Lower leg skin (tissue), 4 donors: ENCODE data around the gene WBP2. TPM values are rescaled to one million over a fixed set of nuclear protein-coding genes. Genes with fewer than 3 reads are reported as not detected.

Source experiments
- DNase-seq, 2 donors: peaks; one replicate each; pipeline ENCODE4 v3.0.0-alpha.2; 2019; ENCODE audit warnings: low spot score in 2 of 2
- H3K4me3 ChIP-seq: fragments of 200-600 bp; sonication (generic); 2 replicates; pipeline ENCODE4 v1.5.1; 2017; ENCODE audit warnings: mild to moderate bottlenecking, low read depth; ENCODE audit not compliant: poor library complexity, severe bottlenecking
- CTCF ChIP-seq, 3 donors: fragments of 450-650 bp; IDR thresholded peaks; one replicate each; pipeline ENCODE4 v1.5.1; 2016; ENCODE audit warnings: antibody characterized with exemption in 3 of 3, mild to moderate bottlenecking in 3 of 3, moderate library complexity in 2 of 3
- POLR2A ChIP-seq, 2 donors: fragments of 450-650 bp; IDR thresholded peaks; one replicate each; pipeline ENCODE4 v1.6.1; 2016 to 2017; ENCODE audit warnings: antibody characterized with exemption in 2 of 2, mild to moderate bottlenecking in 1 of 2, moderate library complexity in 1 of 2
- WGBS, 2 donors: methylation state at CpG; one replicate each; pipeline ENCODE4 v1.1.5; 2018; 5-methylcytosine and 5-hydroxymethylcytosine counted together
- intact Hi-C: fragments of 100-400 bp; cut with DNase I; formaldehyde crosslinking; loops from one replicate; pipeline ENCODE4 v1.15.0; 2023; ENCODE audit warnings: low total_unique reads
- total RNA-seq, 4 donors: library from RNA; depleted of rRNA; stranded (reverse); fragments of >200 nt; gene quantifications; one replicate each; pipeline ENCODE4 v1.1.0, GENCODE V29; 2016

Gene WBP2
- total RNA-seq, 4 donors from 2014 or later = 74.2 to 149 (median 93.8) TPM

GRCh38 chr17:75826561-75827307 lies 28.4 kb downstream of the WBP2 start:
- H3K4me3 ChIP-seq = no peak overlapping the region
- TF ChIP-seq CTCF (IDR thresholded peaks at IDR 0.05) (no peak), POLR2A (IDR thresholded peaks at IDR 0.05) (no peak)
- WGBS, 2 donors = 65% methylated on average over 14 of the region's 14 CpGs
- intact Hi-C loops = no loop called here
- DNase-seq = no peak

- H3K4me3 ChIP-seq = no peak overlapping the region
- DNase-seq = no peak
- WGBS, 2 donors = 88 to 92% methylated on average over 12 of the region's 12 CpGs
- no peak for TF ChIP-seq CTCF (IDR thresholded peaks at IDR 0.05)
- TF ChIP-seq POLR2A (IDR thresholded peaks at IDR 0.05) = no peak
- intact Hi-C loops = no loop called here
These were observed 29.3 kb downstream of the WBP2 start for GRCh38 chr17:75825748-75826370.

- 80% methylated on average over 13 of the region's 13 CpGs for WGBS, 2 donors
- H3K4me3 ChIP-seq = no peak overlapping the region
- TF ChIP-seq POLR2A (IDR thresholded peaks at IDR 0.05) = no peak
- TF ChIP-seq CTCF (IDR thresholded peaks at IDR 0.05) = no peak
- intact Hi-C loops = no loop called here
- DNase-seq = no peak
These were observed 30.0 kb downstream of the WBP2 start for GRCh38 chr17:75825149-75825552.

- 49 to 51% methylated on average over 2 of the region's 2 CpGs for WGBS, 2 donors
- no peak for TF ChIP-seq POLR2A (IDR thresholded peaks at IDR 0.05)
- TF ChIP-seq CTCF (IDR thresholded peaks at IDR 0.05) = no peak
- no peak for DNase-seq
- intact Hi-C loops = no loop called here
- no peak overlapping the region for H3K4me3 ChIP-seq
These were observed 30.5 kb downstream of the WBP2 start for GRCh38 chr17:75824666-75825065.

- 77 to 91% methylated on average over 13 of the region's 13 CpGs for WGBS, 2 donors
- no peak for TF ChIP-seq CTCF (IDR thresholded peaks at IDR 0.05)
- intact Hi-C loops = no loop called here
- no peak for DNase-seq
- no peak overlapping the region for H3K4me3 ChIP-seq
These were observed 31.0 kb downstream of the WBP2 start for GRCh38 chr17:75824050-75824552.
